HG03045 (cell line): Measurements from ENCODE around the gene RHOG.
"Not testable (repeated sequence)": the region's sequence is repeated elsewhere in the genome, so short reads cannot be mapped to it uniquely, and the experiment has no call there.

ENCODE experiments used
- ATAC-seq: cut with Tn5 transposase; IDR thresholded peaks from one replicate; pipeline ENCODE4 v1.9.1; 2021; ENCODE audit warnings: mild to moderate bottlenecking, moderate library complexity; ENCODE audit not compliant: unreplicated experiment

The RHOG gene

DNA sequence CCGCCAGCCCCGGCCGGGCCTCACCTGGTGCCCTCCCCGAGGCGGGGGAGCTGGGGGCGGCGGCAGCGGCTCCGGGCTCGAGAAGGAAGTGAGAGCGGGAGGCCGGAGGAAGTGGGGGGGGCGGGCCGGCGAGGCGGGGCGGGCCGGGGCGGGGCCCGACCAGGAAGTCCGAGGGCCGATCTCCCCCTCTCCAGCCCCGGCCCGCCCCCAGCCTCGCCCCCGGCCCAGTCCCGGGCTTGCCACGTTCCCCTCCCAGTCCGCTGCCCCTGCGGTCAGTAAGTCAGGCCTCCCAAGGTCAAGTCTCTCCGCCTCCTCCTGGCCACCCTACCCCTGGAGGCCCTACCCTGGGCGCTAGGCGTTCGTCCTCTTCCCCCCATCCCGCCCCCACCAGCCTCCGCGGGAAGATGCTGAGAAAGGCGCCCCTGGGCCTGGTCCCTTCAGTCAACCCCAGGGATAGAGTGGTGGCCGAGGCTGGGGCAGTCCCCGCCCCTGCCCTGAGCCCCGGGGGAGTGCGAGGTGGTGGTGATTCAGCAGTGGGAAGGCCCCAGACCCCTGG lies at the start of gene RHOG:
Gene RHOG (minus strand): TSS at position 90 of the 556 bp plus-strand sequence. CDS start 12,821 bp downstream, outside the sequence.
- peak; percentile 46 for ATAC-seq

DNA sequence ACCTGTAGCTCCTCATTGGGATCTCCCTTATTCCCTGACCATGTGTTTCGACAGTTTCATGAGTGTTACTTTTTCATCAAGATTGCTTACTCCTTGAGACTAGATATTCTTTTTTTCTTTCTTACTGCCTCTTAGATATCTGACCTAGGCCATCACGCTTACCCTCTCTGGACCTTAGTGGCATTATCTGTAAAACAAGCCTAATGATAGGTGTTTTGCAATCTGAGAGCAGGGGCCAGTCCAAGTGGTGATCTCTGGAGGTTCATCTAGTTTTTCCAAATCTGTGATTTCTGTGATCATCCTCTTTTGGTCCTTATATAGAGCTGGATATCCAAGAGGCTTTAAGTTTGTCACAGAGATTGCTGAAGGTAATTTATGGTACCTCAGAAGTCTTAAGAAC lies 49.3 kb upstream of the RHOG start:
- ATAC-seq, result no peak

DNA sequence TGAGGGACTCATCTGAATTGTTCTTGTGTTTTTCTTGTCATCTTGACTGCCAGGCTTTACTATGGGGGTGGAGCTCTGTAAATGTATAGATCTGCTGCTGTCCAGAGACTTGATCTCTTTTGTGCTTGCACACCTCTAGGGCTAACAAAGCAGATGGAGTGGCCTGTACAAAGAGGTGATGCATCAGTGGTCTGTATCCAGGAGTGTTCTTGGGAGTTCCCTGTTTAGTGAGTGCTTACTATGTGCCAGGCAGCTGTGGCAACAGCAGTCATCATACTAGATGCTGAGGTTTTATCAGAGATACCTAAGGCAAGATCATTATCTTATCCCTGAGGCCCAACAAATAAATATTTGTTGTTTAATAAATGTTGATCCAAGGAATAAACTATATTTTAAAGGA lies 48.1 kb upstream of the RHOG start:
- ATAC-seq, result no peak

DNA sequence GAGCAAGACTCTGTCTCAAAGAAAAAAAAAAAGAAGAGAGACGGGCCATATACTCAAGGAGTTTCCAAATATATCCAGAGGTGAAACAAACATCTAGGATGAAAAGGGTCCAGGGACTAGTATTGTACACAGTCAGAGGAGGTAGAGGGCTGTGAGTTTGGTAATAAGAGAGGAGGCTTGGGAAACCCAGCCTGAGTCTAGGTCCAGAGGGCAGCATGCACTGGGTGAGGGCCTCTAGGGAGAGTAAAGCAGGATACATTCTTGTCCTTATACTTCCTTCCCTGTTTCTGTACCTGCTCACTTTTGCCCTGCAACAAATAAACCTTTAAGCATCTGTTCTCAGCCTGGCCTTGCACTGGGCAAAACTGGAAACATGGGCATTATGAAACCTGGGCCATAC lies 46.2 kb upstream of the RHOG start:
- ATAC-seq, result no peak

DNA sequence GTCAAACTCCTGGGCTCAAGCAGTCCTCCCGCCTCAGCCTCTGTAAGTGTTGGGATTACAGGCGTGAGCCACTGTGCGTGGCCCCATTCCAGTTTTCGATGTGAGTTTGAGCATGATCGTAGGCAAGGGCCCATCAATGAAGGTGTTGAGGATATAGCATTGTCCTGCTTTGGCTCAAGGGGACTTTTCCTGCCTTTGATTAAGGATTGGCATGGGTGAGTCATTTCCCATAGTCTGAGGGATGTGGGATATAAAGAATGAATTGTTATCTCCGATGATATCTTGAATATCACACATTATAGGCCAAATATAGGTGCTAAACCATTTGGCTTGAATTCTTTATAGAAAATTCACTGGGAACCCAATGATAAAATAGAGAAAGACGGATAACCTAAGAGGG lies 45.1 kb upstream of the RHOG start:
- no peak for ATAC-seq

DNA sequence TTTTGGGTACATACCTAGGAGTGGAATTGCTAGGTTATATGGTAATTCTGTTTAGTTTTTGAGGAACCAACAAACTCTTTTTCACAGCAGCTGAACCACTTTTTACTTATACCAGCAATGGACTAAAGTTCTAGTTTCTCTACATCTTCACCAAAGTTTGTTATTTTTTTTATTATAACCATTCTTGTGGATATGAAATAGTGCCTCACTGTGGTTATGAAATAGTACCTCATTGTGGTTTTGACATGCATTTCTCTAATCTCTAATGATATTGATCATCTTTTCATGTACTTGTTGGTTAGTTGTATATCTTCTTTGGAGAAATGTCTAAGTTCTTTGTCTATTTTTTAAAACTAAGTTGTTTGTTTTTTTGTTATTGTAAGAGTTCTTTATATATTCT lies 41.9 kb upstream of the RHOG start:
- ATAC-seq, result no peak

DNA sequence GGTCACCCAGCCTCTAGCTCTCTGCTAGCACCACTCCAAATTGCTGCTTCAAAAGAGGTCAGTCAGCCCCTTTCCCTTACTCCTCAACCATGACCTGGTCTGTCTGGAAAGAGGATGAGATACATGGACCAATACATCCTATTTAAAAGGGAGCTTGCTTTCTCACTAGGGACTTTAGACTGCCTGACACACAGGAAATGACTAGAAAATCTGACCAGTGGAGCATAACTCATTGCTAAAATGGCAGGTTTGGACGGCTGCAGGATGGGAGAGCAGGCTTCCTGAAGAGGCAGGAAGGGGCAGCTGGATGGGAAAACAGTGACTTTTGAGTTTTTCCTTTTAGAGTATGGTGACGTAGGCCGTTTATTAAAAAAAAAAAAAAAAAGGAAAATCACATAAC lies 40.0 kb upstream of the RHOG start:
- ATAC-seq, result no peak

DNA sequence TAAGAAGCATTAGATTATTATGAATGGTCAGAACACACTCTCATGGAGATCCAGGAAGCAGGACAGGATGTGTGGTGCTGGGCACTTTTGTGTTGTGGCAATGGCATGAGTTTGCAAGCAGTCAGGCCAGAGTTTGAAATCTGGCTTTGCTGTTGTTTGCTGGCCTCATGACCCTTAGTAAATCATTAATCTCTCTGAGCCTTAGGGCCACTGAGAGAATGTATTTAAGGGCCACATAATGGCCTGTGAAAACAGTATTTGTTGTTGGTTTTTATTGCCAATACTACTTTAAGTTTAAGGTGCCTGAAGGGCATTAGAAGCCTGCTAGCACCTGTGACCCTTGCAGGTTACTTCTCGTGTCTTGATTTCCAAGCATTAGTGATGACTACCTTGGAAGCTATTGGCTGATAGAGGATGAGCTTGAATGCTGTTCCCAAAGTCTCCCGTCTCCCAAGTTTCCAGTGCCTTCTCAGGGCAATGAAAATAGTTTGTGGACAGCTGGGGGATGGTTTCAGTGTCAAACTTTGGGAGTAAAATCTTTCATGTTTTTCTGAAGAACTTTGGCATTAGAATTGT lies 39.3 kb upstream of the RHOG start:
- ATAC-seq, result no peak

DNA sequence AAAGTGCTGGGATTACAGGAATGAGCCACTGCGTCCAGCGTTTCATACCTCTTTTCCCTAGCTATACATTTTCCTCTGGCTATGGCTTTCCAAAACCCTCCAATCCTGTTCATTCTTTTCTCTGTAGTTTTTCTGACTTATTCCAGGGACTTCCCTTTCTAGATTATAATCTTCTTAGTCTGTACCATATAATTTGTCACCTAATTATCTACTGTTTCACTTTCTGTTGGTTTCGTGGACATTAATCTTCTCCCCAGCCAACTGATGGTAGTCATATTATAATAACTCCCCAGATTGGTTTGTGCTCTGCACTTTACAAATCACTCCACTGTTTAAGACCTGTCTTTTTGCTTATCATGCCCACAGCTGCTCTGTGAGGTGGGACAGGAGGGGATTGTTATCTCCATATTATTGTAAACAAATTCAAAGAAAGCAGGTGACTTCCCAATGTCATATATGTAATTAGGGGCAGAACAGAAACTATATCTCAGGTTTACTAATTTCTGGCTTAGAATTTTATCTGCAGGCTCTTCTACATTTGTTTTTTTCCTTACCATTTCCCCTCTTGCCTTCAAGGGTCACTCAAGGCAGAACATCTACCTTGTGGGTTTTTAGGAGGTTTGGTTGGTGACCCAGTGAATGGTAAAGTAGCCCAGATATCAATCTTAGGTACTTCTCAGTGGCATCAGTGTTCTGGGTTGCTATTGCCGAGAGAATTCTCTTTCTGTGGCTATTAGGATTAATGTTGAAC lies 38.6 kb upstream of the RHOG start:
- no peak for ATAC-seq

DNA sequence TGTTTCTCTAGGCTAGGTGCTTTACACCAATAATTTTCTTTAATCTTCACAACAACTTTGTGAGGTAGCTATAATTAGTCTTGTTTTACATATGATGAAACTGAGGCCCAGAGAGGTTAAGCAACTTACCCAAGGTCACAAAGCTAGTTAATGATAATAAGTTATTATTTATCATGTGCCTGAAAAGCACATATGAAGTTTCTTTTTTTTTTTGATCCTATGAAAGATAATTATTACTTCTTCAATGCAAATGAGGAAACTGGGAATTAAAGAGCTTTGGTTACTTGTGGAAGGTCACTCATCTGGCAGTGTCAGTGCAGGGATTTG lies 37.5 kb upstream of the RHOG start:
- ATAC-seq, result no peak

DNA sequence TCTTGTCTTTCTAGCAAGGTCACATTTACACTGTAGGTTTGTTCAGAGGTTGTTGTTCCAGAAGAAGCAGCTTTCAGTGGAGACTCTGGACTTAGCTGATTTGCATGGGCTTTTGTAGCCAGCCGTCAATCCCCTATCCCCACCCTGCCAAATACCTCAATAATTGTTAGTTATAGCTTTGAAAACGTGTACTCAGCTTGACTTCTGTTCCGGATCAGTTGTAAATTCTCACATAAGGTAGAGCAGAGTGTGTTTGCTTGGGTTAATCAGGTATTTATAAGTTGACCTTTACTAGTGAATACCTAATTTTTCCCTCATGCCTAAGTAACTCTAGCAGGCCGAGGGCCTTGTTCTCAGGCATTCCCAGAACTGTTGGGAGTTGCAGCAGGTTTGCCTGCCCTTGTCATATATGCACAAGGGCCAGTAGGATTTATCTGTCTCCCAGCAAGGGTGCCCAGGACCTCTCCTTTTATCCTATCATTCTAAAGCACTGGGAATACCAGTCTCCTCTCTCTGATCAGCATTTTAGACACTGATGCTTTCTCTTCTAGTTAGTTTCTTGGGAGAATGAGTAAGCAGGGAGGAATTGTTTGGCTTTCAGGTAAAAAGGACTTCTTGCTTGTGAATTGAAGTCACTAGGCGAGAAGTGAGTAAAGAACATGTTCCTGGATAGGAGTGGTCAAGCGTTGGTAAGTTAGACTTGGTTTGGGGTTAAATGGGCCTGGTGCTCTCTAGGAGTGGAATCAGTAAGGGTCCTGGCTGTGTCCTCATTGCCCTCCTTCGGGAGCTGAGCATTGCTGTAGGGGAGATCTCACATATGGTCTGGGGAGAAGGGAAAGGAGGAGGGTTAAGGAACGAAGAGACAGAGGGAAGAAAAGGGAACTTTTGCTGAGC lies 36.9 kb upstream of the RHOG start:
- ATAC-seq, result no peak

DNA sequence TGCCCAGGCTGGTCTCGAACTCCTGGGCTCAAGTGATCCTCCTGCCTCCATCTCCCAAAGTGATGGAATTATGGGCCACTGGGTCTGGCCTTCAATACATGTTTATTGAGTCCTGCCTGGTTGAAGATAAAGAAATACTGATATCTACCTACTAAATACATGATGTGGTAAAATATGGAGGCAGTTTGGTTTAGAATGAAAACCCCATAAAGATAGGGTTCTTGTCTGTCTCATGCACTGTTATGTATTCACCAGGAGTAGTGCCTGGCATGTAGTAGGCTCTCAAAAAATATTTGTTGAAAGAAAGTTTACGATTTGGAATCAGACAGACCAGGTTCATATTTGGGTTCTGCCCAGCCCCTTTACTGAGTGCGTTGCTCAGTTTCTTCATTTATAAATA lies 35.9 kb upstream of the RHOG start:
- no peak for ATAC-seq

DNA sequence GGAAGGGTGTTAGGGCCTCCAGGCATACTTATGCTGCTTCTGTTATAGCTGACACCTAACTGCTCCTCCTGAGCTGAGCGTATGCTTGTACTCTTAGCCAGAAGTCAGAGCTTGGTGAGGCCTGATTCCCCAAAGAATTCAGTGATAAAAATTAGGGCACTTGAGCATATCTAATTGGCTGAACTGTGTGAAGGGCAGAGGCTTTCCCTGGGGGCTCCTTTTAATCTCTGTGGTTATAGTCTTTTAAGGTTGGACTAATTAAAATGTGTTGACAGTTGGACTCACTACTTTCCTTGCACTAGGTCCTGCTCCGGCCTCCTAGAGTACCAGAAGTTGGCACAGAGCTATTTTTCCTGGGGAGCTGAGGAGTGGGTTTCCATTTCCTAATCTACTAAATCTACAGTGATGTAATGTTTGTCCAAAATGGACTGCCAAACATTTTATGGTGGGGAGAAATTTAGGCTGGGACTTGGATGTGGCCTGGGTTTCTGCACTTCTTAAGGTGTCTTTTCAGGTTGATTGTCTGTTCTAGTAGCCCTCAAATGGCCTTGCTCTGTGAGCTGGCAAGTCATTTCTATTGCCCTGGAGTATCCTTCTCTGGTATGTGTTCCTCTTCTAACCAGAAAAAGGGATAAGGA lies 33.1 kb upstream of the RHOG start:
- no peak for ATAC-seq

DNA sequence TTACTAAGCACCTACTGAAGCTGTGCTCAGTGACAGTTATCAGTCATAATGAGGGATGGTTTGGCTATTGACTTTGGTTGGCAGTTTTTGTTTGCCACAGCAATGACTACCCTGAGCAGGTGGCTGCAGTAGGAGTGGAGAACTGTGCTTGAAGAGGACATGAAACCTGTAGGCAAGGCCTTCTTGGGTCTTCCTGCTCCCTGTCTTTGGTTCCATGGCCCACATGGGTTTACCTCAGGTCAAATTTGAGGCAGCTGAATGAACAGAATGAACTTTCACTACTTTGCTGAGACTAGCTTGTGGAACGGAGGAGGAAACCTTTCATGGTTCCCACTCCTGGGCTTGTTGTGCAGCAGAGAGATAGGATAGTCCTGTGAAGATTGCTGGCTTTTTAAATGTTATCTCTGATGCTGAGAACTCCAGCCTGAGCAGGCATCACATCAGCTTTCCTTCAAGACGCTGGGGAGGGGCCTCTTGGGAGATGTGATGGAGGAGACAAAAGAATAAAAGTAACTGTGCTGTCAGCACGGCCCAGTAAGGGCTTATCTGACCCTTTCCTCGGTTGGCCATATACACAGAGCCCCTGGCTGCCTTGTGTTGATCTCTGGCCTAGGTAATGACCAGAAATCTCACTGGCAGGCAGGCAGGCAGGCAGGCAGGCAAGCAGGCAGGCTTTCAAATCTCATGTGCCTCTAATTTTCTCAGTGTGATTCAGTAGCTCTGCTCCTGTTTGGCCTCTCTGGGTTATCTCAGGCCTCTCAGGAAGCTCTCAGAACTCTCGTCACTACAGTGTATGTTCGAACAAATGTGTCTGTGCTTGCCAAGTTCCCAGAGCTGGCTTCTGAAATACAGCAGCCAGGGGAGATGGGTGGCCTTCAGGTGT lies 26.7 kb upstream of the RHOG start:
- peak; percentile 63 for ATAC-seq

DNA sequence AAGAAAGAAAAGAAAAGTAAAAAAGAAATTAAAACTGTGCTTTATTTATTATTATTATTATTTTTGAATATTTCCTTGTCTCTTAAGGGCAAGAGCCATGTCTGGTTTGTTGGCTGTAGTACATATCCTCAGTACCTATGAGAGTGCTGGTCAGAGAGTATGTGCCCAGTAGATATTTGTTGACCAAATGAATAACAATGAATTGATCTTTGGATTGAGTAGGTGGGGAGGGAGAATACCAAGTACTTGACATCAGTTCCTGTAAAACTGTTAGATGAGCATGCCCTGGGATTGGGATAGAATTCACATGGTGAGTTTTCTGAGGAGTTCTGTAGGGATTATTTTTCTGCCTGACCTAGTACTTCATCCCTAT lies 26.1 kb upstream of the RHOG start:
- no peak for ATAC-seq

DNA sequence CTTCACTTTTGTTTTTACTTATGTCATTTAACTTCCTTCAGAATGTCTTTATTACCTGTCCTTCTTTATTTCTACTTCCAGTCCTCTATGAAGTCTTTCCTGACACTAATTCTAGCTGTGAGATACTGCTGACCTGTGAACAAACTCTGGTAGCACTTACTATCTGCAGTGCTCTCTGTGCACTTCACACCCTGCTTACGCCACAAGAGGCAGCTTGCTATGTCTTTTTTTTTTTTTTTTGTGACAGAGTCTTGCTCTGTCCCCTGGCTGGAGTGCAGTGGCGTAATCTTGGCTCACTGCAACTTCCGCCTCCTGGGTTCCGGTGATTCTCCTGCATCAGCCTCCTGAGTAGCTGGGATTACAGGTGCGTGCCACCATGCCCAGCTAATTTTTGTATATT lies 25.4 kb upstream of the RHOG start:
- no peak for ATAC-seq

DNA sequence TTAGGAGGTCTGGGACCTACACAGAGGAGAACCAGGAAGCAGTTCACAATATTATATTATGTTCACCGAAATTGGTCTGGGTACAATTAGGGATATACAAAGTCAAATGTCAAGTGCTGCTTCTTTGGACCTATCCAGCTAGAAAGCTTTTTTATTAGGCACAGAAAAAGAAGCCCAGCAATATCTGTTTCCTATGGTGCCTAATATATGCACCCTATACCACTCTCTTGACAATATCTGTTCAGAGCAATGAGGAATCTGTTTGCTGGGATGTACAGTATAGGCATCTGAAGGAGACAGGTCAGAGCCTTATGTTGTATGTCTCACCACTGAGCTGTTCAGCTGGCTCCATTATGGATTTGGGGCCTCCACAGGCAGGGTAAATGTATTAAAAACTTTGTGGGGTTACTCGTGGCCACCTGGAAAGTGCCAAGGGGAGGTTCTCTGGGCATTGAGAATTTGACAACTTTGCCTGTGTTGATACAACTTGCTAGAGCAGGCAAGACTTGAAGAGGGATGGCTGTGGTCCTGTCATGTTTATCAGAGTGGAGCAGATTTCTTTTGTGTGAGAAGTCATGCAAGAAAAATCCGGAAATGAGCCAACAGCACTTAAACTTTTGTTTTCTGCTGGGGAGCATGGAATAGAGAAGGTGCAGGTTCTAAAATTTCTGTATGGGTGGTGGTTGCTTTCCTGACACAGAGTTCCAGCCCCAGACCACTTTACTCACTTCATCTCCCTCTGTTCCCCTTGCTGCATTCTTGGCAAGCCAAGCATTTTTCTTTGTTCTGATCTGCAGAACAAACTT lies 24.8 kb upstream of the RHOG start:
- no peak for ATAC-seq

DNA sequence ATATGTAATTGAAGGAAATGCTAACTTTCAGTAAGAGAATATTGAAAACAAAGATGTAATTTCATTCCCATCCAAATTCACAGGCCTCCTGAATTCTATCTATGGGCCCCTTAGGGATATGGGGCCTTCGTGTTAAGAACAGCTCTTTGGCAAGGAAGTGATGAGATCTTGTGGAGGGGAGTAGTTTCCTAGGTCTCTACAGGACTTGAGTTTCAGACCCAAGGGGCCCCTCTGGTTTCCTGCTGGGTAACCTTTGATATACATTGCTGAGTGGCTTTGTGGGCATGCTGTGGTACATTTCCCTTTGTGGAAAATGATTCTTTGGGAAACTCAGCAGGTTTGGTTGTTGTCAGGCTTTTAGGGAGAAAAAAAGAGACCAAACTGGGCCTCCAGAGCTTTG lies 20.9 kb upstream of the RHOG start:
- ATAC-seq, result no peak

DNA sequence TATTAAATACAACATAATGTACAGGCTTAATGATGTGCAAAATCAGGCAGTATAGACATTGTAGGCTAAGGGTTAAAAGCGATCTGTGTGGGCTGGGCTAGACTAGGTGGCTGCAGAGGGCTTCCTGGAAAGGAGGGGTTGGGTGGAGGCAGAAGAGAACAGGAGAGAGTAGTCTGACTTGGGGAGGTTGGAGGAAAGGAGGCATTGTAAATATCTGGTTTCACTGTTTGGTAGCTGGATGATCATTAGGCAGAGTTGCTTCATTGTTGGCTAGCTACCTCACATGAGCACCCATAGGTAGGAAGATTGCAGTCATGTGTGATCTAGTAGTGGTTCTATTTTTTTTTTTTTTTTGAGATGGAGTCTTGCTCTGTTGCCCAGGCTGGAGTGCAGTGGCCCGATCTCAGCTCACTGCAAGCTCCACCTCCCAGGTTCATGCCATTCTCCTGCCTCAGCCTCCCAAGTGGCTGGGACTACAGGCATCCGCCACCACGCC lies 20.2 kb upstream of the RHOG start:
- not testable (repeated sequence) for ATAC-seq
